Activated B cell treated with CpG ODN at 0.5 μM for 24 hours (primary cell): ENCODE results near the gene RNASE4. TPM values are rescaled to one million over a fixed set of nuclear protein-coding genes. Genes with fewer than 3 reads are reported as not detected.

ENCODE experiments used
- ATAC-seq: fragments of 200-7000 bp; cut with Tn5 transposase; one replicate; pipeline ENCODE4 v1.10.0; 2021; ENCODE audit warnings: low read depth, mild to moderate bottlenecking, moderate library complexity
- CTCF ChIA-PET: fragments of 350-600 bp; sonication (Branson Sonifier 250); formaldehyde crosslinking; loops from one replicate; lab custom pipeline; 2021; ENCODE audit warnings: antibody characterized with exemption; lab: Charles Lee
- POLR2A ChIA-PET: fragments of 350-600 bp; sonication (Branson Sonifier 250); formaldehyde crosslinking; loops from one replicate; lab custom pipeline; 2021; ENCODE audit warnings: antibody characterized with exemption; lab: Charles Lee
- DNase-seq: peaks from one replicate; pipeline ENCODE4 v3.0.0; 2022
- H3K27ac Mint-ChIP-seq: one replicate; pipeline ENCODE4 v1.8.0; 2020; ENCODE audit warnings: mixed read lengths
- H3K27me3 Mint-ChIP-seq: one replicate; pipeline ENCODE4 v1.8.0; 2021; ENCODE audit warnings: mixed read lengths
- H3K36me3 Mint-ChIP-seq: one replicate; pipeline ENCODE4 v1.8.0; 2021; ENCODE audit warnings: low read depth, mixed read lengths
- H3K4me1 Mint-ChIP-seq: one replicate; pipeline ENCODE4 v1.8.0; 2021; ENCODE audit warnings: mixed read lengths
- H3K4me3 Mint-ChIP-seq: one replicate; pipeline ENCODE4 v1.8.0; 2020; ENCODE audit warnings: mild to moderate bottlenecking, mixed read lengths
- H3K9me3 Mint-ChIP-seq: one replicate; pipeline ENCODE4 v1.8.0; 2020; ENCODE audit warnings: mixed read lengths
- CTCF ChIP-seq: fragments of 200-600 bp; IDR thresholded peaks from one replicate; pipeline ENCODE4 v1.8.0; 2022; ENCODE audit warnings: antibody characterized with exemption, mild to moderate bottlenecking
- intact Hi-C: fragments of 100-400 bp; cut with micrococcal nuclease; formaldehyde crosslinking; loops from one replicate; pipeline ENCODE4 v1.15.1; 2024
- total RNA-seq: library from RNA; stranded (reverse); gene quantifications from 2 replicates; pipeline ENCODE4 v1.2.3, GENCODE V29; 2022

RNASE4 gene
- total RNA-seq, 1 donor from 2014 or later = 1.0 TPM

- DNase-seq (no peak), ATAC-seq (no peak)
- Mint-ChIP-seq H3K9me3 (no peaks in the 10 kb centered on the region), H3K27me3 (no peaks in the 10 kb centered on the region), H3K36me3 (no peaks in the 10 kb centered on the region), H3K4me1 (no peaks in the 10 kb centered on the region), H3K4me3 (no peak overlapping the region), H3K27ac (no peak overlapping the region)
- ChIA-PET CTCF (interaction anchor here (1.7 kb wide), 1 partner anchor 149 kb away, joined by 7 read pairs; no protein-coding TSS in a partner anchor), POLR2A (interaction anchor here (0.7 kb wide), 1 partner anchor 9 kb away, joined by 5 read pairs; no protein-coding TSS in a partner anchor)
- intact Hi-C loops = no loop called here
- no peak for TF ChIP-seq CTCF
Measured at GRCh38 chr14:20706657-20707355, 22.4 kb downstream of the RNASE4 start.

- POLR2A ChIA-PET = interaction anchor here (0.7 kb wide), 1 partner anchor 8 kb away, joined by 5 read pairs; no protein-coding TSS in a partner anchor
- DNase-seq = no peak
- Mint-ChIP-seq H3K27ac (no peak overlapping the region), H3K36me3 (no peaks in the 10 kb centered on the region), H3K4me1 (peaks cover under 1% of the 10 kb centered on the region), H3K27me3 (no peaks in the 10 kb centered on the region), H3K9me3 (no peaks in the 10 kb centered on the region), H3K4me3 (no peak overlapping the region)
- ATAC-seq = no peak
- CTCF ChIA-PET = interaction anchor here (1.7 kb wide), 1 partner anchor 148 kb away, joined by 7 read pairs; no protein-coding TSS in a partner anchor
- intact Hi-C loops = no loop called here
- TF ChIP-seq CTCF = no peak
Measured at GRCh38 chr14:20707622-20708021, 23.3 kb downstream of the RNASE4 start.

GRCh38 chr14:20711261-20711660 lies 26.9 kb downstream of the RNASE4 start:
- intact Hi-C loops = no loop called here
- Mint-ChIP-seq H3K9me3 (peaks cover 6% of the 10 kb centered on the region), H3K36me3 (peaks cover 4% of the 10 kb centered on the region), H3K4me1 (peaks cover 37% of the 10 kb centered on the region), H3K27ac (no peak overlapping the region), H3K4me3 (no peak overlapping the region), H3K27me3 (no peaks in the 10 kb centered on the region)
- ChIA-PET CTCF (interaction anchor here (1.1 kb wide), 1 partner anchor 146 kb away, joined by 3 read pairs; no protein-coding TSS in a partner anchor), POLR2A (interaction anchor here (0.6 to 0.7 kb wide), 2 partner anchors 51 to 53 kb away, joined by 6 to 7 read pairs; no protein-coding TSS in a partner anchor)
- ATAC-seq (no peak), DNase-seq (no peak)
- no peak for TF ChIP-seq CTCF

- intact Hi-C loops = no loop called here
- Mint-ChIP-seq H3K4me1 (peaks cover 39% of the 10 kb centered on the region), H3K27ac (no peak overlapping the region), H3K36me3 (peaks cover 4% of the 10 kb centered on the region), H3K27me3 (no peaks in the 10 kb centered on the region), H3K9me3 (peaks cover 6% of the 10 kb centered on the region), H3K4me3 (no peak overlapping the region)
- no peak for ATAC-seq
- DNase-seq = no peak
- no peak for TF ChIP-seq CTCF
- CTCF ChIA-PET = no interaction called here
- POLR2A ChIA-PET = interaction anchor here (0.7 kb wide), 1 partner anchor 51 kb away, joined by 6 read pairs; no protein-coding TSS in a partner anchor
Measured at GRCh38 chr14:20711685-20712084, 27.3 kb downstream of the RNASE4 start.

GRCh38 chr14:20712904-20713303 lies 28.5 kb downstream of the RNASE4 start:
- CTCF ChIA-PET = interaction anchor here (1.1 to 3.6 kb wide), 2 partner anchors 16 to 32 kb away, joined by 3 to 14 read pairs; no protein-coding TSS in a partner anchor

More at GRCh38 chr14:20712904-20713303, 28.5 kb downstream of the RNASE4 start:
- no peak overlapping the region for H3K4me3 Mint-ChIP-seq
- intact Hi-C loops = no loop called here
- no peaks in the 10 kb centered on the region for H3K27me3 Mint-ChIP-seq
- H3K36me3 Mint-ChIP-seq = peaks cover 4% of the 10 kb centered on the region
- peaks cover 51% of the 10 kb centered on the region for H3K4me1 Mint-ChIP-seq
- ATAC-seq (no peak), DNase-seq (no peak)
- peaks cover 7% of the 10 kb centered on the region for H3K9me3 Mint-ChIP-seq
- POLR2A ChIA-PET = no interaction called here
- peak overlapping the region; percentile 50 for H3K27ac Mint-ChIP-seq
- no peak for TF ChIP-seq CTCF
